Renal pelvis (tissue), 4 donors: ENCODE data around the gene GREM2. TPM values are rescaled to one million over a fixed set of nuclear protein-coding genes. Genes with fewer than 3 reads are reported as not detected.
A peak's percentile ranks its signal among the peaks of the same experiment; 100 is the strongest.

Source experiments
- DNase-seq: peaks from one replicate; pipeline ENCODE4 v3.0.0-alpha.2; 2013
- polyA plus RNA-seq, 3 donors: library from polyadenylated mRNA; unstranded; fragments of 120-200 nt; gene quantifications; one replicate each; pipeline ENCODE4 v1.2.1, GENCODE V29; 2013; ENCODE audit not compliant: insufficient read length in 3 of 3

The GREM2 gene
- polyA plus RNA-seq, 3 donors, result 0.39 to 1.0 (median 0.57) TPM

DNA sequence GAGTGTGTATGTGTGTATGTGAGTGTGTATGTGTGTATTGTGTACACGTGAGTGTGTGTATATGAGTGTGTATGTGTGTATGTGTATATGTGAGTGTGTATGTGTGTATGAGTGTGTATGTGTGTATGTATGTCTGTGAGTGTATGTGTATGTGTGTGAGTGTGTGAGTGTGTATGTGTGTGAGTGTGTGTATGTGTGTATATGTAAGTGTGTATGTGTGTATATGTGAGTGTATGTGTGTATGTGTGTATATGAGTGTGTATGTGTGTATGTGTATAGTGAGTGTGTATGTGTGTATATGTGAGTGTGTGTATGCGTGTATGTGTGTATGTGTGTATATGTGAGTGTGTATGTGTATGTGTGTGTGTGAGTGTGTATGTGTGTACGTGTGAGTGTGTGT is 49.2 kb downstream of the GREM2 start:
- no peak for DNase-seq

DNA sequence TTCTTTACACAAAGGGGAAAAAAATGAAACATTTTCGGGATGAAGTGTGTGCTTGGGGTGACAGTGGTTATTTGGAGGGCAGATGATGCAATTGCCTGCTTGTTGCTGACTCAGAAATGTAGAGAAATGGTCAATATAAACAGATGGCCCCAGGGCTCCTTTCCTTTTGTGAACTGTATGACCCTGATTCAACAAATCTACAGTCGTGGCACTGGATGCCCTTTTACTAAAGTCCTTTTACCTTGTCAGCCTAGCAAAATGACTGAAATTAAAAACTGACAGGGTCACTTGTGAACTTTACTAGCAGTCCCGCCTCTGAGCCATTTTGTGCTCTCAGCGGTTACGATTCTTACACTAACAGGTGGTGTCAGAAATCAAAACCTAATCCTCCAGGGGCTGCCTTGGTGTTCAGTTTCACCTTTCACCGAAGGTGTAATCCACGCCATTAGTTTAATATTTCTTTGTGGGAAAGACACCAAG is 49.8 kb downstream of the GREM2 start:
- no peak for DNase-seq

DNA sequence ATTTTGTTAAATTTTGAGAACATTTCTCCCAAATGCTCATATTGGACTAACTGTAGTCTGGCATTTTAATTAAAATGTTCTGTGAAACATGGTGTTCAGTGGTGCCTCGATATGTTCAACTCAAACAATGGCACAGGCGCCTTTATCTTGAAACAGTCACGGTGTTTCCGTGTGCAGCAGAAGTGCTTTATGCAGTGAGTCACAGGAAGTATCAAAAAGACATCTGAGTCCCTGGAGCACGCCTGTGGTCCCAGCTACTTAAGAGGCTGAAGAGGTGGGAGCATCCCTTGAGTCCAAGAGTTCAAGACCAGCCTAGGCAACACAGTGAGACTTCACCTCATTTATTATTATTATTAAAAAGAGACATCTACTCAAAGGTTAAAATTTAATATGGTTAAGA is 52.2 kb downstream of the GREM2 start:
- DNase-seq, result no peak

DNA sequence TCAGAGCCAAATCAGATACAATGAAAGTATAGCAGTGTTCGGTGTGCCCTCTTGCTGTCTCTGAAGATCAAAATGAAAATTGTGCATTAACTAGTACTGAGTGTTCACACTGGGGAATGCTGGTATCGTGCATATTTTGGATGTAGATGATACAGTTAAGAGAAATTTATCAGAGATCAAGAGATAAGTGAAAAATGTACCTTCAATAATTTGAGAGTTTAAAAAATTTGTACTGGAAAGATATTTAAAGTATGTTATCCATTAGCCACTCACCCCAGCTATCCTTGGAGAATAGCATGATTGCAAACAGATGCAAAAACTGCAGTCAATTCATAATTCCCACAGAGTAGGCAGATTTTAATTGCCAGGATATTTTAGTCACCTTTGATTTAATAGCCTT is 56.4 kb downstream of the GREM2 start:
- DNase-seq, result no peak

DNA sequence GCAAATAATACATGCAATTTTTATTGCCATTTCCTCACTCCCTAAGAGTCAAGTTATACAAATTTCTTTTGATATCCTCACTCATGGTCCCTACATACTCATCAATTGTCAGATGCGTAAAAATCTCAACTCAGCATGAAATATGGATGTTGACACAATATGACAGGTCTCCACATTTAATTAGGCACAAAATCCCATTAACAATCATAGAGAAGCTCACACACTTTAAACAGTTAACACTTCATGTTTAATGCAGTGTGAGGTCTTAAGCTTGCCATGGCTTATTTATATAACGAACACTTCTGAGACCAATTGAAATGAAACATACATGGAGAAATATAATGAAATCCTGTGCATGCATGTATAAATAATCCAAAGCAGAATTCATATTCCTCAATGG is 58.6 kb downstream of the GREM2 start:
- no peak for DNase-seq

DNA sequence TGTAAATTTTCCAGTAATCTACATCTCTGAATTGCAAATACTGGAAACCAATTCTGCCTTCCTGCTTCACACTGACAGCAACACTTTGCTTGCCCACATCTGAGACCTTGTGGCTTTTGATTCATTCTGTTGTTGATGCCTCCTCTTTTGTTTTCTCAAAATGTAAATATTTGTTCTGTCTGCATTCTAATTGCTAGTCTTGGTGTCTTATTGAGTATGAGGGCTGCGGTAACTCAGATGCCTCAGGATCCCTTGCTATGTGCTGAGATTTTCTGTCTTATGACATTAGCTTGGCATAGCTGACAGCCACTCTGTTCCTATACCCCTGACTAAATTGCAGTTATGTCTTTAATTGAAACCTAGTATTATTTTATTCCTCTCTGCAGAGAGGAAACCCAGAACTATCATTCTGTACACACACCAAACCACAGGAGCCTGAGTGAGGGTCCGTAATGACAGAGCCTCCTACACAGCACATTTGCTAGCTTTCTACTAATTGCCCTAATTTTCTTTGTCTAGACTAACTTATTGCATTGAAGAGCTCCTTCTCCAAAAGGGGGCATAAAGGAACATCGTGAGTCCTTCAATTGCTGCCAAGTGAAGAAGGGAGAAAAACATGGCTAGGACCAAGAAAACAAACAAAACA is 72.1 kb downstream of the GREM2 start:
- DNase-seq, result no peak

DNA sequence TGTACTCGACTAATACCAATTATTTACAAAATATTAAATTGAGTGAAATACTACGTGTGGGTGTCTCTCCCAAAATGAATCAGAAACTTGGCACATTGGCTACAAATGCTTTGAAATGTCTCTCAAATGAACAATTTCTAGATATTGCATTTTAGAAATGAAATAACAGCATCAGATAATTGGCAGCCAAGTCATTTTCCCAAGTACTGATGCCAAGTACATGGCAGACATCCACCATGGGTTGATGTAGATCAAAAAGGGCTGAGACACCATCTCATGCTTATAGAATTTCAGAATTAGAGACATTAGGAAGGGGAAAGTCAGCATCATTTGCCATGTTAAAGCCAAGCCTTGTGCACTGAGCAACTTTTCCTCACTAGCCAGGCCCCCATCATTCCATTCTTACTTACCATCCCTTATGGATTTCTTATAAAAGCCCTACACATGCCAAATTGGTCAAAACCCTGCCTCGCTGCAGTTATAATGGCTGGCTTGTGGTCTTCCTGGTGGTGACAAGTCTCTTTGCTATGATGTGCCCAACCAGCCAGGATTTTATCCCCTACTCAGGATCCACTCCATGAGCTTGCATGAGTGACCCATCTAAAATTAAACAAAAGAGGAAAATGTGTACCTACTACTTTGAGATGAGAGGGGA is 73.1 kb downstream of the GREM2 start:
- DNase-seq, result no peak

DNA sequence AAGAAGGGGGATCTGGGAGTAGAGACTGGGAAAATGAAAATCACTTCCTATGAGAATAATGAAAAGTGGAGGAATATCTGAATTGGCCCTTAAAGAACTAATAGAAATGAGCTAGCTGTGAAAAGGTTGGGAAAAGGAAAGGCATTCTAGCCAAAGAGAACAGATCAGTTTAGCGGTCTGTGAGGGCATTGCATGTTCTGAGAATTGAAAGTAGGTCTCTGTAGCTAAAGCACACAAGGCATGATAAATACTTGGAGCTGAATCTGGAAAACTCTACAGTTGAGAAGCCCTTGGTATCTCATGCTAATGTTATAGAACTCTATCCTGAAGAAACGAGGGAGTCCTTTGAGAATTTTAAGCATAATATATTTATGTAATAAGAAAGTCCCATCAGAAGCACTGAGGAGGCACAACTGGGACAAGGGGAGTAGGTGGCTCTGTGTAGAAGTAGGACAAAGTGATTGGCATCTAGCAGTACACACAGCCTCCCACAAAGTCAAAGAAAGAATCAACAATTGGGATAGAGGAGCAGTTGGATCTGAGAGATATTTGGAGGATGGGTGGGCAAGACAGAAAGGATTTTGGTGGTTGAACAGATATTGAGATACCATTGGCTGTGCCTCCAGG is 78.7 kb downstream of the GREM2 start:
- DNase-seq, result no peak

DNA sequence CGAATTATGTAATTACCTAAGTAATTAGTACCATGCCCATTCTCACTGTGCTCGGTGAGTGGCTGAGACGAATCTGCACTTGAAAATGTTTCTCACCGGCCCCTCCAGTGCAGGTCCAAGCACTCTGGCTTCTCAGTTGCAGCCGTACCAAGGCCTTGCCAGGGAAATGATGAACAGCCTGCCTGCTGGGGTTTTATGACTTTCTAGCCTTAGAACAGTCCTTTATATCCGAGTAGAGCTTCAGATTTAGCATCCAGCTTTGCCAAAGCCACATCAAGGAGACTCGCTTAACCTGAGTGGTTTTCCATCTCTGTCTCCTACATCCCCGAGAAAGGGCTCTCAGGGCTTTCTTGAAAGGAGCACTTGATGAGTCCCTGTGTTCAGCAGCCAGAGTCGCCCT is 83.4 kb downstream of the GREM2 start:
- DNase-seq, result no peak

DNA sequence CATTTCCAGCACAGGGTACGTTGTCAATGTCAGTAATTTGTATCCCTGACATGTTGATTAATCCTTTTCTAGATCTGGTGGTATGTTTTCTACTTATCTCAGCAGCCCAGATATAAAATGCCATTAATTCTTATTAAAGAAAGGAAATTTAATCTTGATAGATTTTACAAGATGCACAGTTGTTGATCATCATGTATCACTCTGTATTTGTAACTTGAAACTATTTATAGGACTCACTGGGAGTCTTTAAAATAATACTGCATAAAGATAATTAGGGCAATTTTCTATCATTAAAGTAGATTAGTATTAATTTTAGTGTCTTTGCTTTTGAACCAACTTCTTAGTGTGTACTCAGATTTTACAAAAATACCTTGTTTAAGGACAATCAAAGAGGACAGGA is 84.9 kb downstream of the GREM2 start:
- DNase-seq, result no peak

DNA sequence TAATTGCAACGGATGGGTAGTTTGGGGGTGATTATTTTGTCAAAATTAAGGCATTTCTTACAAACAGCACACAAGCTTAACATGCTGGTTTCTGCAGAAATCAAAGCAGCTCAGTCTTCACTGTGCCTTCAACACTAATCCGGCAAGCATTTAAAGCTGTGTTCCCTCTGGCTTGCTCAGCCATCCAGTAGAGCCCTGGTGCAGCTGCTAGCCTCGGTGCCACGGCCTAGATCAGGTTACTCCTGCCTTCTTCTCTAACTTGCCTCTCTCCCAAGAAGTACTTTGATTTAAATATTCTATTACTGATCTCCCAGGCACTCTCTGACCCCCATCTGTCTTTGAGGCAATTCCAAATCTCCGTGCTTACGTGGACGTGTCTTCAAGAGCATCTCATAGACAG is 85.6 kb downstream of the GREM2 start:
- peak; percentile 29 for DNase-seq

DNA sequence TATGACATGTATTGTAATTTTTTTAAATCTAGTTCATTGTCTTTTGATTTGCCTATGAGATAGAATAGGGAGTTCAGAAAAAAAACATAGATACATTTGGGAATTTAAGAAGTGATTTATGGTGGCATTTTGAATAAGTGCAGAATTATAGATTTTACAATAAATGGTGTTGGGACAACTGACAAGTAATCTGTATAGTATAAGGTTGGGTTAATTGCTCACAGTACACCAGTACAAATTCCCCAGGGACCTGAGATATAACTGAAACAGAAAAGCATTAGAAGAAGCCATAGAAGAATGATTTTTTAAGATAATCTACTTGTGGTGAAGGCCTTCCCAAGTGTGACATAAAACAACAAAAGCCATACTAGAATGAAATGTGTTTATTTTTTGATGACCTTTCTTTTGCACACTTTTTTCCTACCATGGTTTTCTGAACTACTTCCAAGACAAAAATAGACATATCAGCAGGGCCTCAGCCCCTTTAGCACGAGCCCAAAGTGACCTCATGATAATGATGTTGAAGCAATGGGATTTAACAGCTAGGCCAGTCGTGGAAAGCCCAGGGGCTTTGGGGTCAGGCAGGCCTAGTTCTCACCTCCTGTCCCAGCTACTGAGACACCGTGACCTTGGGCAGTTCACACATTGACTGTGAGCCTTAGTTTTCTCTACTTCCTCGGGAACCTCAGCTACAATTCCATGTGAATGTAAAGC is 87.4 kb downstream of the GREM2 start:
- no peak for DNase-seq

DNA sequence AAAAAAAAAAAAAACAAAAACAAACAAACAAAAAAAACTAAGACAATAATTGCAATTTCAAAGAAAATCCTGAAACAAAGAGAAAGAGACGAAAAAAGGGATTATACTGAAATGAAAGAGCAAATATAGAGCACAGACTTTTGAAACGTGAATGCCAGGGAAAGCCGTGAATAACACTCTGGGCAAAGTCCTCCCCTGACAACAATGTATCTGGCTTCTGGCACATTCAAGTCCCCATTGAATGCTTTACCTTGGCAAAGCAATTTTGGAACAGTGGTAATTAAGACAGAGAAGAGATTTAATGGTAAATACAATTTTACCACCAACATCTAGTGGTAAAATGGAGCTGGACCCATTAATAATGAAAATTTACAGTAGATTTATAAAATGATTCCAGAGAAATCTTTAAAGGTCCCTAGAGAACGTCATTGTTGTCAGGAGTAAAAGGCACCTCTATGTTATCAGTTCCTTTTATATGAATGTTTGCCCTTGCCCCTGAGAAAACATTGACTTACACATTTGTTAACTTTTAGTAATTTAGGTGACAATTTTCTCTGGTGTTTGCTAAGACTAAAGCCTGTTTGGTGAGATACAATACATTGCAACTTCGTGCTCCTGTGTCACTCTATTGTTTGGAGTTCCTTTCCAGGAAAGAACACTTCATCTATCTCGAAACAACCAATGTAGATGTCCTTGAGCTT is 89.7 kb downstream of the GREM2 start:
- DNase-seq, result no peak

DNA sequence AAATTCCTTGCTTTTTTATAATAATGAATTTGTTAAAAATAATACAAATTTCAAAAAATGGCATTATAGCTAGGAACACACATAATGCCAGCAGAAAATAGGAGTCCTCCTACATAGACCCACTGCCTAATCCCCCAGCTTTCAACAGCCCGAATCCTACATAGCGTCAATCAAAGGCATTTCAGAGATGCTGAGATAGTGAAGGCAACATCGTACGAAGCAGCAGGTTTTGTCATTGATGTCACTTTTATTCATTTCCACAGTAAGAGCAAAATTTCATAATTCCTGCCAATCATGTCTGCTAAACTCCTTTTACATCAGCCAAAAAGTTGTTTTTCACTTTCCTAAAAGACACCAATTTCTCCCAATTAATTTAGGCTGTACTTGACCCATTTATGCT is 94.1 kb downstream of the GREM2 start:
- DNase-seq, result no peak

DNA sequence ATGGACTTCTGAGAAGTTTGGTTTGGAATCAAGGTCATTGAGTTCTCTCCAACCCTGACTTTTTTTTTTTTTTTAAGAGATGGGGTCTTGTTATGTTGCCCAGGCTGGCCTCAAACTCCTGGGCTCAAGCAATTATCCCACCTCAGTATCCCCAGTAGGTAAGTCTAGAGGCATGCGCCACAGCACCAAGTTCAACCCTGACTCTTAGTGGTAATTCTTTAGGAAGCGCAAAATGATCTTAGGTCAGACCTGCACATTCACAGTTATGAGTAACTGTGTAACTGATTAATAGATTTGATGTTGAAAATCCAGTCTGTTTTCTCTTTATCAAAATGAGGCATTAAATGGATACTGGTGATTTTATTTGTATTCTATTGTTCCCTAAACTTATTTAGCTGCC is 95.9 kb downstream of the GREM2 start:
- no peak for DNase-seq

DNA sequence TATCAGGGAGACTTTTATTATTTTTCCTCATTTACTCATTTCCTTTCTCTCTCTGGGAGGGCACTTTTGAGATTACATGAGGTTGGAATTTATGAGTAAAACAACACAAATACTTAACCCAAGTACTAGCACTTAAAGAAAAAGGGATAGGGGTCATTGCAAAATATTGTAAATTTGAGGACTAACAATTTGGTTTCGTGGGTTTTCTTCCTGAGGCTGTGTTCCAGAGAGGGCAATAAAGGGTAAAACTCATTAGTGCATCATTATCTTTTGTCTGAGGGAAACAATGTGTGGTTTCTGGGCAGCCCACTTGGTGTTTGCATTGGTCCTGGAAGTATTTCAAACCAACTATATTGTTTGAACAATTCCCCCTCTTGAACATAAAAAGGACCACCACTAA is 96.5 kb downstream of the GREM2 start:
- no peak for DNase-seq

DNA sequence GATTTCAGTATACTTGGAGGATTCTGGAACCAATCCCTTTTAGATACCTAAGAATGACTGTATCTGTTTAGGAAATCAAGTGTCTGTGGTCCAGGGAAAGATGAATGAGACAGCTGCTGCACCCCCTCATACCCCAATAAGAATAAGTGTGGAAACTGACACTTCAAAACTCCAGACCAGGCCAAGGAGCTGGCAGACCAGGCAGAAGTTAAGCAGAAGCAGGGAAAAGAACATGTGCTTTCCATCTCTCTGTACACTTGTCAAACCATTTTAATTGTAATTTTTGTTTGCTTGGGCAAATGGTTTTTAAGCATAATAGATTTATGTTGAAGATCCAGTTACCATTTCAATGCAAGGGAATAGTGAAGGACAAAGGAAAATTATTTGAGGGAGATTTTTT is 100.2 kb downstream of the GREM2 start:
- DNase-seq, result no peak

DNA sequence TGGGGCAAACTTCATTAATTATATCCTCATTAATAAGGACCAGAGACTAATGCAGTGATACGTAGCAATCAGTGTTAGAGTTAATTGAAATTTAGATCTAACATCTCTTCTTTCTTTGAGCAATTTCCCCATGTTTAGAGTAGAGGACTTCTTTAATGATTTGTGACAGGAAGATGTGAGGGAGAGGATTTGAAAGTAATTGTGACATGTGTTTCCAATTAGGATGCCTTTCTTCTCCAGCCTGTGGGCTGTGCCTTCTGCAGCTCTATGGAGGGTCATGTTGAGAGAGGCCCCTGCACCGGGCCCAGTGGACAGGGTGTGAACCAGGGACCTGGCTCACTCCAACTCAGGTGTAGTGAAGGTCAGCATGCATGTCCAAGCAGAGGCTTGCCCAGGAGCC is 103.0 kb downstream of the GREM2 start:
- DNase-seq, result no peak

DNA sequence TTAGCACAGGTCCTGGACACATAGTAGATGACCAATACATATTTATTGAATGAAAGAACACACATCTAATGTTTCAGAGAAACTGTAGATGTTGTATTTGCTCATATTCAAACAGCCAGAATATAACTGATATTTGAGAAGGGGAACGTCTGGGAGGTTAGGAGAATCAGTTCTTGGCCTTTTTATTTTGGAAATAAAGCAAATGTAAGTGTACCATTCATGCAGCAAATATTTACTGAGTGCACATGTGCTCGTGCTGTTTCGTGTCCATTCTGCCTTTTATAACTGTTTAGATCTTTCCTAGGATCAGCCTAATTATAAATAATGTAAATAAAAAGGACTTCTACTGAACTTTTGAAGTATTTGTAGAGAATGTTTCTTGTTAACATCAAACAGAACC is 103.8 kb downstream of the GREM2 start:
- DNase-seq, result no peak

DNA sequence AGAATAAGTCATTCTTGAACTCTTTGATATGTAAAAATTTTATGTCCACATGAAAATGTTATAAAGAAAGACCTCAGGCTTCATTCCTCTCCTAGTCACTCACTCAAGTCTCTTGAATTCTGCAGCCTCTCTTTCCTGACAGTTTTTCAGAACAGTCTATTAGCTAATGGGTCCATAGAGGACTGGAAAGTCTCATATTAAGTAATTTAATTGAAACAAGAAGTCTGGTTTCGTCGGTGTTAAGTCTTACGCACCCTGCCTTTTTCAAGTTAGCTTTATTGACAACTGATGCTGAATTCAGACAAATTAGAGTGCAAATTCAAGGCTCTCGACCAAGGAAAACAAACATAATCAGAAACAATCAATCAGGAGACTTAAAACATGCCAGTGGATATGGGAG is 105.8 kb downstream of the GREM2 start:
- DNase-seq, result no peak

DNA sequence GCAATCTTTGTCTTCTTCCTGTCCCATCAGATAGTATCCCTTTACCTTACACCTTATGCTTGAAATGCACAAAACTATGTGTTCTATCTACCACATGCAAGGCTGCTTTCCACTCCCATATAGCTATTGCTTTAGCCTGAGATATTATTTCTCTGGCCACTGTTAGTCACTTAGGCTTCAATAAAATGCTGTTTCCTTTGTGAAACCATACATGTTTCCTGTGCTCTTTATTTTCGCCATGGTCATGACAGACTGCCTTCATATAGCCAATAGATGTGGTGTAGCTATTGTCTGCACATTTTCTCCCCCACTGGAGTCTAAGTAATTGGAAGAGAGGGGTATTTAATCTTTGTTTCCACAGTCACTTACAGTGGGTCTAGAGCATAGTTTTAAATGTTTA is 108.4 kb downstream of the GREM2 start:
- no peak for DNase-seq

DNA sequence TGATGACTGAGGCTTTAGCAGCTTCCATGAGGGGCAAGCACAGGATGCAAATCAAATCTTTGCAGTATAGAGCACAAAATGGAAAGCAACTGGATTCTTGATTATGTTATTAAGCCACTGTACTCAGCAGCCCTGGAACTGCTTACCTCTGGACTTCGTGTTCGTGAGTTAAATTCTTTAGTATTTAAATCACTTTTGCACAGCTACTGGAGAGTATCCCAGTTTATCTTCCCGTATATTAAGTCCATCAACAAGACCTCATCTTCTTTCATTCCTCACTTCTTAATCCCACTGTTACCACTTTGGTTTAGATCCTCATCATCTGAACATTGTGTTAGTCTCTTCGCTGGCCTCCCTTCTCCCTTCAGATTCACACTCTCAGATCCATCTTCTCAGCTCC is 108.9 kb downstream of the GREM2 start:
- DNase-seq, result no peak
